GM12878 (cell line): ENCODE measurements around the gene PRSS50. TPM values are rescaled to one million over a fixed set of nuclear protein-coding genes. Genes with fewer than 3 reads are reported as not detected.
A peak's percentile ranks its signal among the peaks of the same experiment; 100 is the strongest.

Source experiments
- ATAC-seq: fragments of 200-7000 bp; cut with Tn5 transposase; 3 replicates; pipeline ENCODE4 v1.9.1; 2020; ENCODE audit warnings: mild to moderate bottlenecking, moderate library complexity
- BruUV-seq: library from RNA; stranded (reverse); fragments of 400-500 nt; replicated peaks from 2 replicates; lab custom pipeline; 2021; lab: Mats Ljungman, UMichigan
- CTCF ChIA-PET: fragments of 300-600 bp; sonication (Branson Sonifier 250); formaldehyde crosslinking; extraction: SDS; loops from one replicate; lab custom pipeline; 2021; ENCODE audit warnings: inconsistent platforms; lab: Yijun Ruan, JAX
- POLR2A ChIA-PET: fragments of 350-600 bp; formaldehyde crosslinking; extraction: SDS; loops from one replicate; lab custom pipeline; 2021; ENCODE audit warnings: inconsistent platforms; lab: Charles Lee
- RAD21 ChIA-PET: fragments of 300-600 bp; sonication (Branson Sonifier 250); formaldehyde crosslinking; loops from one replicate; lab custom pipeline; 2023; ENCODE audit warnings: antibody characterized with exemption; ENCODE audit not compliant: unreplicated experiment; lab: Charles Lee
- SMC1A ChIA-PET: fragments of 300-600 bp; sonication (Branson Sonifier 250); formaldehyde crosslinking; loops from one replicate; lab custom pipeline; 2023; ENCODE audit not compliant: unreplicated experiment, uncharacterized antibody; lab: Charles Lee
- DNase-seq: peaks from one replicate; pipeline ENCODE4 v3.0.0-alpha.2; 2011; ENCODE audit warnings: low read depth, low spot score
- FAIRE-seq: peaks from 3 replicates; lab custom pipeline; 2011; peaks lifted over from hg19 to GRCh38; lab: Jason Lieb, UNC
- H2AFZ ChIP-seq: 2 replicates; pipeline ENCODE4 v1.6.0; 2011; ENCODE audit warnings: low read depth, low read length, control low read depth; ENCODE audit not compliant: control insufficient read depth
- H3K27ac ChIP-seq: 2 replicates; pipeline ENCODE4 v1.5.1; 2011; ENCODE audit warnings: control low read depth; ENCODE audit not compliant: control insufficient read depth, insufficient read depth
- H3K27me3 ChIP-seq, 2 experiments: replicated peaks in 1 of 2; 2 replicates each; pipeline versions ENCODE4 v1.6.0 to v1.6.1; 2011; ENCODE audit warnings: low read length in 1 of 2; ENCODE audit not compliant: control insufficient read depth in 2 of 2, insufficient read depth in 2 of 2
- H3K36me3 ChIP-seq, 2 experiments: 2 replicates each; pipeline ENCODE4 v1.5.1; 2011; ENCODE audit warnings: low read length in 1 of 2; ENCODE audit not compliant: control insufficient read depth in 2 of 2, insufficient read depth in 2 of 2
- H3K4me1 ChIP-seq: 2 replicates; pipeline ENCODE4 v1.6.1; 2011; ENCODE audit warnings: mild to moderate bottlenecking, low read length, moderate library complexity, mixed read lengths; ENCODE audit not compliant: control insufficient read depth, insufficient read depth
- H3K4me2 ChIP-seq: 2 replicates; pipeline ENCODE4 v1.6.0; 2011; ENCODE audit warnings: control low read depth; ENCODE audit not compliant: control insufficient read depth, insufficient read depth
- H3K4me3 ChIP-seq: fragments of 200-600 bp; sonication (generic); 2 replicates; pipeline ENCODE4 v1.5.1; 2016
- H3K79me2 ChIP-seq: 2 replicates; pipeline ENCODE4 v1.6.0; 2011; ENCODE audit warnings: low read length; ENCODE audit not compliant: control insufficient read depth, insufficient read depth
- H3K9ac ChIP-seq: 2 replicates; pipeline ENCODE4 v1.8.0; 2011; ENCODE audit warnings: low read length, control low read depth, mixed read lengths; ENCODE audit not compliant: control insufficient read depth, insufficient read depth
- H3K9me3 ChIP-seq: replicated peaks from 3 replicates; pipeline ENCODE4 v1.5.1; 2011; ENCODE audit warnings: mild to moderate bottlenecking, low read length; ENCODE audit not compliant: control insufficient read depth, insufficient read depth
- H4K20me1 ChIP-seq: 2 replicates; pipeline ENCODE4 v1.6.0; 2011; ENCODE audit not compliant: control insufficient read depth, insufficient read depth
- ASH2L ChIP-seq: fragments of 300-600, 200-600 bp; sonication (generic); IDR thresholded peaks from 2 replicates; pipeline ENCODE4 v1.6.1; 2017; ENCODE audit warnings: low read depth, mild to moderate bottlenecking, borderline replicate concordance
- ATF3 ChIP-seq: IDR thresholded peaks from 2 replicates; pipeline ENCODE4 v1.6.1; 2011; ENCODE audit warnings: low read depth, mild to moderate bottlenecking, low read length, moderate library complexity, borderline replicate concordance; ENCODE audit errors: extremely low read depth
- E2F8 ChIP-seq: fragments of 450-650 bp; IDR thresholded peaks from 2 replicates; pipeline ENCODE4 v1.6.1; 2018; ENCODE audit warnings: mild to moderate bottlenecking, low read depth, moderate library complexity; ENCODE audit not compliant: partially characterized antibody
- HDAC2 ChIP-seq: fragments of 200-600 bp; sonication (generic); IDR thresholded peaks from 2 replicates; pipeline ENCODE4 v1.6.1; 2017
- KAT2A ChIP-seq: conservative IDR thresholded peaks from 2 replicates; pipeline ENCODE4 v1.6.1; 2011; ENCODE audit warnings: low read depth, low read length; ENCODE audit not compliant: control insufficient read depth
- NRF1 ChIP-seq: conservative IDR thresholded peaks from 2 replicates; pipeline ENCODE4 v1.6.1; 2011; ENCODE audit warnings: mild to moderate bottlenecking, low read depth, low read length, improper control_type of control experiment
- PAX8 ChIP-seq: fragments of 450-650 bp; IDR thresholded peaks from 2 replicates; pipeline ENCODE4 v1.6.1; 2017; ENCODE audit warnings: mild to moderate bottlenecking, moderate library complexity
- RELB ChIP-seq: fragments of 450-650 bp; IDR thresholded peaks from 2 replicates; pipeline ENCODE4 v1.6.1; 2017; ENCODE audit warnings: low read depth, mild to moderate bottlenecking, moderate library complexity
- SKIL ChIP-seq: fragments of 450-650 bp; IDR thresholded peaks from 2 replicates; pipeline ENCODE4 v1.6.1; 2017; ENCODE audit warnings: mild to moderate bottlenecking, low read depth, inconsistent platforms; ENCODE audit not compliant: poor library complexity, severe bottlenecking
- SPI1 ChIP-seq: IDR thresholded peaks from 2 replicates; pipeline ENCODE4 v1.6.1; 2011; ENCODE audit warnings: low read depth, mild to moderate bottlenecking, low read length, moderate library complexity, borderline replicate concordance; ENCODE audit not compliant: insufficient read depth
- SREBF2 ChIP-seq: IDR thresholded peaks from 2 replicates; pipeline ENCODE4 v1.6.1; 2012; ENCODE audit warnings: mild to moderate bottlenecking, low read length
- SUZ12 ChIP-seq: fragments of 200-600 bp; sonication (generic); IDR thresholded peaks from one replicate; pipeline ENCODE4 v1.6.1; 2018; ENCODE audit warnings: antibody characterized with exemption, mild to moderate bottlenecking; ENCODE audit not compliant: unreplicated experiment
- ZZZ3 ChIP-seq: IDR thresholded peaks from 2 replicates; pipeline ENCODE4 v1.6.1; 2011; ENCODE audit warnings: low read depth; ENCODE audit not compliant: control insufficient read depth, insufficient read length
- WGBS: methylation state at CpG from one replicate; pipeline ENCODE4 v1.1.6; 2016; ENCODE audit warnings: low lambda C conversion rate; ENCODE audit not compliant: insufficient replicate concordance, insufficient coverage; ENCODE audit errors: missing lambda C conversion rate; 5-methylcytosine and 5-hydroxymethylcytosine counted together
- in situ Hi-C: fragments of 300-500 bp; cut with MboI; formaldehyde crosslinking; loops from 9 replicates; pipeline ENCODE4 v1.14.3; 2018; ENCODE audit warnings: mixed read lengths
- intact Hi-C: fragments of 100-400 bp; cut with micrococcal nuclease; formaldehyde crosslinking; loops from one replicate; pipeline ENCODE4 v1.14.2; 2022; ENCODE audit not compliant: unreplicated experiment
- polyA plus RNA-seq, 11 experiments: library from polyadenylated mRNA; depleted of rRNA in 4 of 11; unstranded in 6 of 11; stranded (reverse) in 5 of 11; fragments of >200 nt; fragmentation: Nextera tagmentation in 4 of 11; fragmentation: Illumina TruSeq in 1 of 11; extraction: Ambion mirVana in 4 of 11; extraction: Trizol in 1 of 11; gene quantifications; 1 replicate in 1 of 11; 2 replicates in 10 of 11; pipeline versions ENCODE4 v1.2.1 to v1.2.3, GENCODE V29; 2011 to 2016; ENCODE audit warnings: inconsistent platforms in 2 of 11, missing spikeins in 2 of 11, low read depth in 1 of 11
- total RNA-seq, 4 experiments: library from RNA; depleted of rRNA in 3 of 4; stranded (reverse); fragments of >200 nt in 3 of 4; fragmentation: Illumina TruSeq in 1 of 4; extraction: Trizol in 1 of 4; gene quantifications; 2 replicates each; pipeline versions ENCODE4 v1.2.1 to v1.2.3, GENCODE V29; 2013 to 2021

PRSS50 gene
- total and polyA plus RNA-seq, 10 of the 15 experiments (the other 5 are each of a cell fraction or from before 2014, with no cell fraction given): 0.05 TPM; not detected in 9

- Histone ChIP-seq H3K4me2 (peak within 1 kb of the TSS; percentile 78), H2AFZ (peak within 1 kb of the TSS; percentile 45; the same call in 1 of the 2 replicates), H3K9me3 (no peaks in the 10 kb centered on the region), H3K4me3 (peak within 1 kb of the TSS; percentile 53; the same call in 1 of the 2 replicates), H3K27me3 (peaks cover 5 to 8% of the 10 kb centered on the region in 2 experiments), H4K20me1 (no peaks in the 10 kb centered on the region), H3K9ac (no peak within 1 kb of the TSS), H3K4me1 (peaks cover 7% of the 10 kb centered on the region), H3K36me3 (no peaks in the 10 kb centered on the region), H3K79me2 (no peaks in the 10 kb centered on the region), H3K27ac (no peak within 1 kb of the TSS)
- ChIA-PET POLR2A (interaction anchor here (0.9 kb wide), 1 partner anchor 90 kb away, joined by 3 read pairs; no protein-coding TSS in a partner anchor), SMC1A (no interaction called here), RAD21 (no interaction called here), CTCF (interaction anchor here (1.6 kb wide), 1 partner anchor 204 kb away, joined by 5 read pairs; no protein-coding TSS in a partner anchor)
- BruUV-seq: no TSS peak
- WGBS: 6% methylated on average over 39 of the region's 71 CpGs
- DNase-seq (no peak), FAIRE-seq (no peak), ATAC-seq (peak; percentile 65)
- in situ Hi-C loops (no loop called here), intact Hi-C loops (no loop called here)
- no peak for TF ChIP-seq SUZ12
- no peak for TF ChIP-seq E2F8
- TF ChIP-seq KAT2A: no peak
- no peak for TF ChIP-seq SPI1
- TF ChIP-seq NRF1: no peak
- TF ChIP-seq SKIL: no peak
- TF ChIP-seq PAX8: no peak
- TF ChIP-seq ATF3: no peak
- TF ChIP-seq HDAC2: no peak
- no peak for TF ChIP-seq ASH2L
- TF ChIP-seq ZZZ3: no peak
- TF ChIP-seq RELB: no peak
- TF ChIP-seq SREBF2: no peak
These were observed 24.4 kb downstream of the PRSS50 start, which contains the start of gene ALS2CL for GRCh38 chr3:46693038-46693891. TSS of gene ALS2CL (minus strand) at chr3:46693679. CDS start at chr3:46689440, 4,239 bp downstream.
